Neural progenitor cell (in vitro differentiated cells): Measurements from ENCODE around the gene KRT10.

ENCODE experiments used
- CTCF ChIP-seq: fragments of 200-600 bp; sonication (generic); IDR thresholded peaks from 2 replicates; pipeline ENCODE4 v1.5.1; 2017; ENCODE audit warnings: antibody characterized with exemption, mild to moderate bottlenecking
- EZH2 ChIP-seq: fragments of 200-600 bp; sonication (generic); IDR thresholded peaks from 2 replicates; pipeline ENCODE4 v1.6.1; 2017; ENCODE audit warnings: antibody characterized with exemption, mild to moderate bottlenecking, moderate library complexity

- no peak for TF ChIP-seq CTCF
- no peak for TF ChIP-seq EZH2
Measured at GRCh38 chr17:40825599-40825998, 3.2 kb upstream of the KRT10 start.
